ENCODE results near the gene ALOX15.
"Not testable (repeated sequence)": the region's sequence is repeated elsewhere in the genome, so short reads cannot be mapped to it uniquely, and the experiment has no call there.

ALOX15 gene

GRCh38 chr17:4590981-4591453 is 50.5 kb downstream of the ALOX15 start:
- DNase-seq, result no peak

DNA sequence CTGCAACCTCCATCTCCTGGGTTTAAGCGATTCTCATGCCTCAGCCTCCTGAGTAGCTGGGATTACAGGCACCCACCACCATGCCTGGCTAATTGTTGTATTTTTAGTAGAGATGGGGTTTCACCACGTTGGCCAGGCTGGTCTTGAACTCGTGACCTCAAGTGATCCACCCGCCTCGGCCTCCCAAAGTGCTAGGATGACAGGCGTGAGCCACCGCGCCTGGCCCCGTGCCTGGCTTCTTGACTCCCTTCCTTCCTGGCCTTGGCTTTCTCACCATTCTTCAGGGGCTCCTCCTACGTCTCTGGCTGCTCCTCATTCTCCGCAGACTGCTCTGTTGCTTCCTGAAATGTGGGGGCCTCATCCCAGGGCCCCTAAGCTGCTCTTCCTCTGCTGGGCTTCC is 51.4 kb downstream of the ALOX15 start:
- DNase-seq, result not testable (repeated sequence)

DNA sequence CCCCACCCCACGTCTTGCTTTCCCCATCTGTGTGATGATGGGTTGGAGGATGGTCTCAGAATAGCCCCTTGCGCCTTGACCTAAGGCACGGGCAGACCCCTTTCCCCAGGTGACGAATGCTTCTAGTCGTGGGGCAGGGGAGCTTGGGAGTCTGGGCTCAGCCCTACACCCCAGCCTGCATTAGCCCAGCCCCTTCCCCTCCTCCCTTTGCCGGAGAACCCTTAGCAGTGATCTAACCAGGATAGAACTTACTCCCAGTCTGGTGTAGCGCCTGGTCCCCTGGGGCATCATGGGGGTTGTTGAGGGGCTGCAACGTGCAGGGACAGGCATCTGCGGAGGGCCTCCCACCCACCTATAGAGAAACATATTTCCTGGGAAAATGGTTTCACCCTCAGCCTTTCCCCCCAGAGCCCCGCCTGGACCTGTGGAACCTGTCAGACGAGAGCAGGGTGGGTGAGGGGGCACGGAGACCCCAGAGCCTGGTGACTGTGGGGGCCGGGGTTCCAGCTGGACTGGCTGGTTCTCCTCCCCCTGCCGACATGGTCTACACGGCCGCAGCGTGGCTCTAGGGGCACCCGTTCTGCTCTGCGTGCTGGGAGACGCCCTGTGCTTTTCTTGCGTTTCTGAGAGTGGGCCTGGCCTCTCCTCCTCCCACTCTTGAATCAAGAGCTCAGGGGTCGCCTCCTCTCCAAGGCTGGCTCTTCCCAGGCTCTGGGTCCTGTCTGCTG is 52.4 kb downstream of the ALOX15 start:
- DNase-seq, result no peak

DNA sequence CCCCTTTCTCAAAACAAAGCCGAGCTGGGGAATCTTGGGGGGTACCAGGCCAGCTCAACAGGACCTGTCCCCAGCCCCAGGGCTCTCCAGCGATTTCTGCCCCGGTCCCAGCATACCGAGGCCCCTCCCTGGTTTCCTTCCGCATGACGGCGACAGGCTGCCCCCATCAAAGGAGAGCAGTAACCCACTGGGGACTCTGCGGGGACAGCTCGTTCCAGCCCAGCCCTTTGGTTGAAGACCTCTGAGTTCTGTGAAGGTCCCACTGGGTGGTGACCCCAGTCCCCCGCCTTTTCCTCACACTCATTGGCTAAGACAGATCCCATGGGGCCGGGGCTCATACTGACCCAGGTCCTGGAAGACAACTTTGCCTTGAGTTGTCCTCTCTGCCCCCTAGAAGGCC is 53.1 kb downstream of the ALOX15 start:
- no peak for DNase-seq

GRCh38 chr17:4587803-4588202 is 53.7 kb downstream of the ALOX15 start:
- no peak for DNase-seq

- DNase-seq, result no peak
These were observed 54.3 kb downstream of the ALOX15 start for GRCh38 chr17:4587195-4587594.

DNA sequence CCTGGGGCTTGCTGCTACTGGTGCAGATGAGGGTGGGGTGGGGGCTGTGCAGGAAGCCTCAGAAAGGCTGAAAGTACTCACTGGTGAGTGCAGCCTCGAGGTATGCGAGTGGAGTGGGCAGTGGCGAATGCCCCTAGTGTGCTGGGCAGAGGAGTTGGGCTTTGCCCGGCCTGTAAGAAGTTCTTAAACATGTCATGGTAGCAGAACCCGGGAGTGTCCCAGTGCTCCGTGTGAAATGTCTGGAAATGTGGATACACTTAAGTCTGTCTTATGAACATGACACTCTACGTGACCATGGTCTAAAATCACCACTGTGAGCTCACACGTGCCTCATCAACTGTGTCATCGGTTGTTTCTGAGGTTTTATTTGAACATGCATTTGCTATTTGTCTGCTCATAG is 55.4 kb downstream of the ALOX15 start:
- DNase-seq, result no peak

DNA sequence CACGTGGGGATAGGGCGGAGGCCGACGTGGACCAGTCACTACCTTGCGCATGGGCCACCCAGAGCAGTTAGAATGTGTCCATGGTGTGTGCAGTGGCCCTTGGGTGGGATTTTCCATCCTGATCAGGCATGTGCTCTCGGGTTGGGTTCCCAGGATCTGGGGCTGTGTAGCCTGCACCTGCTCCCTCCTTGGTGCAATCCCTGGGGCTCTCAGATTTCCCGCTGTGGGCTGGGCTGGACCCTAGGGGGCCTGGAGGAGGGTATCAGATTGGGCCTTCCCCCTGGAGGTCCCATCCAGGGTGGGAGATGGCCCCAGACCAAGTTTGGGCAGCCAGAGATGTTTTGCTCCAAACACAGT is 55.9 kb downstream of the ALOX15 start:
- no peak for DNase-seq

DNA sequence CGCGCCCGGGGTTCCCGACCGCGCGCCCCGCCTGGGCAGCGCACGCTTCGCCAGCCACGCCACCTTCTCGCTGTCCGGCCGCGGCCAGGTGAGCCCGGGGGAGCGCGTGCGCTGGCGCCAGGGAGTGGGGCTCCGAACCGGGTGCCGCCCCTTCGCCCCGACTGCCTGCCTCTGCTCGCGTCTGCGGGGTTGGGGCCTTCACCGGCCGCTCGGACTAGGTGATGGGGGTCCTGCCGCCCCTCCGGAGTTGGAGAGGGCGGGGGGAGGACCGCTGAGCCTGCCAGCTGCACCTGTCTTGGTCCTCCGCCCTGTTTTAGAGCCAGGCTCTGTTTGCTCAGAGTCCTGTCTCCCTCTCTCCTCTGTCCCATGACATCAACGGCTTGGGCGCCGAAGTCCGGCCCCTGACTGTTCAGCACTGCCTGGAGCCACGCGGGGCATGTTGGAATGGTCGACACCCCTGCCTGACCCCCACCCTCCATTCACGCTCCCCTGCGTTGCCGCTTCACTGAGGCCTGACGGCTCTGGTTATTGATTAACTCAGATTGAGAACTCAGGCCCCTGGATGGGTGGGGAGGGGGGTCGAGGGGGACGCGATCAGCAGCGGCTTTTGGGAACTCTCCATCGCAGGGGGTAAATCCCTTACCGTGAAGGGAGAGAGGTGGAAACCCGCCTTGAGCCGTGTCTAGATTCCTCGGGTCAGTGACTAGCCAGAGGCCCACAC is 56.4 kb downstream of the ALOX15 start:
- DNase-seq, result no peak

GRCh38 chr17:4584101-4584916 is 57.2 kb downstream of the ALOX15 start, which contains the start of gene SMTNL2:
TSS of gene SMTNL2 (plus strand) at chr17:4584529. CDS start at chr17:4584606, 77 bp downstream.
- no peak for DNase-seq

GRCh38 chr17:4583782-4584100 is 57.7 kb downstream of the ALOX15 start:
- DNase-seq, result no peak

GRCh38 chr17:4583206-4583605 is 58.3 kb downstream of the ALOX15 start:
- no peak for DNase-seq

DNA sequence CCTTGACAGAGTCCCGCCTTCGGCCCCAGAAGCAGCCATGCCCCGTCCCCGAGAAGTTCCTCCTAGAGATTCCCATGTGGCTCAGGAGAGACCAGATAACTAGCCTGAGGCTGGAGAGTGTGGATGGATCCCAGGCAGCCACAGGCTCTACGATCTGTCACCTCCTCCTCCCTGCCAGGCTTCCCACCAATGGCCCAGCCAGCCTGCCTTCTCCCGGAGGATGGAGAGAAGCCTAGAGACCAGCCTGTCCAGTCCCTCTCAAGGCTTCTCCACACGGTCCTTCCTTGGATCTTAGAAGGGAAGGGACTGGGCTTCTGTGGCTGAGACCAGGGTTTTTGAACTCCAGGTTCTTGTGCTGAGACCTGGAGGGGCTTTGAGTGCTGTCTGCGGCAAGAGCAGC is 58.8 kb downstream of the ALOX15 start:
- DNase-seq, result no peak

DNA sequence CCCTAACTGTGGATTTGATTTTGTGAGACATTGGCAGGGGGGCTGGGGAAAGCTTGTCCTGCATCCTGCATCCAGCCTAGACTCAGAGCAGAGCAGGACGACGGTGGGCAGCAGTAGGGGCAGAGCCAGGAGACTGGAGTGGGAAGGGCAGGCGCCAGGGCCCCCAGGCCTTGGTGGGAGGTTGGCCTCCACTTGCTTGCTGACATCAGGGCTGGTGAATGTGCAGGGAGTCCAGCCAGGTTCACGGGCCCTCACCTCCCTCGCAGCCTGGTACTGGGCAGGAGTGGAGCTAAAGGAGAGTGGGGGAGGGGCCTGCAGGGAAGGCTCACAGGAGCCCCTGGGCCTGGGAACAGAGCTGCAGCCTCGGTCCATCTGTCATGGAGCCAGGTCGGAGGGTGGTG is 59.4 kb downstream of the ALOX15 start:
- DNase-seq, result no peak
